ENCODE results near the gene ESYT2. TPM values are rescaled to one million over a fixed set of nuclear protein-coding genes. Genes with fewer than 3 reads are reported as not detected.
"Not testable (repeated sequence)": the region's sequence is repeated elsewhere in the genome, so short reads cannot be mapped to it uniquely, and the experiment has no call there.

ESYT2 gene, protein sequence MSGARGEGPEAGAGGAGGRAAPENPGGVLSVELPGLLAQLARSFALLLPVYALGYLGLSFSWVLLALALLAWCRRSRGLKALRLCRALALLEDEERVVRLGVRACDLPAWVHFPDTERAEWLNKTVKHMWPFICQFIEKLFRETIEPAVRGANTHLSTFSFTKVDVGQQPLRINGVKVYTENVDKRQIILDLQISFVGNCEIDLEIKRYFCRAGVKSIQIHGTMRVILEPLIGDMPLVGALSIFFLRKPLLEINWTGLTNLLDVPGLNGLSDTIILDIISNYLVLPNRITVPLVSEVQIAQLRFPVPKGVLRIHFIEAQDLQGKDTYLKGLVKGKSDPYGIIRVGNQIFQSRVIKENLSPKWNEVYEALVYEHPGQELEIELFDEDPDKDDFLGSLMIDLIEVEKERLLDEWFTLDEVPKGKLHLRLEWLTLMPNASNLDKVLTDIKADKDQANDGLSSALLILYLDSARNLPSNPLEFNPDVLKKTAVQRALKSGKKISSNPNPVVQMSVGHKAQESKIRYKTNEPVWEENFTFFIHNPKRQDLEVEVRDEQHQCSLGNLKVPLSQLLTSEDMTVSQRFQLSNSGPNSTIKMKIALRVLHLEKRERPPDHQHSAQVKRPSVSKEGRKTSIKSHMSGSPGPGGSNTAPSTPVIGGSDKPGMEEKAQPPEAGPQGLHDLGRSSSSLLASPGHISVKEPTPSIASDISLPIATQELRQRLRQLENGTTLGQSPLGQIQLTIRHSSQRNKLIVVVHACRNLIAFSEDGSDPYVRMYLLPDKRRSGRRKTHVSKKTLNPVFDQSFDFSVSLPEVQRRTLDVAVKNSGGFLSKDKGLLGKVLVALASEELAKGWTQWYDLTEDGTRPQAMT
- 10 to 100 TPM; 54.4 to 73.3 TPM for total RNA-seq

DNA sequence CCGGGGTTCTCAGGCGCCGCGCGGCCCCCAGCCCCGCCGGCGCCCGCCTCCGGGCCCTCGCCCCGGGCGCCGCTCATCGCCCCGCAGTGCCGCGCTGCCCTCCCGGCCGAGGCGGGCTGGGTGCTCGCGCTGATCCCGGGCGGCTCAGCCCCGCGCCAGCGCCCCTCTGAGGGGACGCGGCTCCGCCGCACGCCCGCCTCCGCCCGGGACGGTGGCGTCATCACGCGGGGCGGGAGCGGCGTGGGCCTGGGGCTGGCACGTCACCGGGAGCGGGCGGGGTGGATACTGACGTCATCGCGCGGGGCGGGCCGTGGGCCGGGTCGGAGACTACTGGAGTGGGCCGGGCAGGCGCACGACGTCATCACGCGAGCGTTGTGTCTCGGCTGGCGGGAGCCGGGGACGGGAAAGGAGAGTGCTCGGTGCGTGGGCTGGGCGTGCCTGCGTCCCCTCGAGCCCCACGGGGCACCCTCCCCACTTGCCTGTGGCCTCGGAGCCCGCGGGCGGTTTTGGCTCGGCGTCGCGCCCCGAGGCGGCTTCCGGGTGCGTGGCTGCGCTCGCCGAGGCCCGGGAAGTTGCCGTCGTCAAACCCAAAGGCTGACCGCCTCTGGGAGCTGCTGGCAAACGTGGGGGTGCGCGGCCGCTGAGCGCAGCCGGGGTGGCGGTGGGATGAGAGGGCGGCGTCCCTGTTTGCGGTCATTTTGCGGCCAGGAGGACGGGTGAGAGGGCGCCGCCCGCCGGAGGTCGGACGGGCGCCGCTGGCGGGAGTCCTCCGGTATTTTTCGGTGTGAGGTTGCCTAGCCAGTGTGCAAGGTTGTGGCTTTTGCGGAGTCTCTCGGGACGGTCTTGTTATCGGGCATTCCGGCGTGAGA lies at the start of gene ESYT2:
TSS of gene ESYT2 (minus strand) at position 168 of the 869 bp plus-strand sequence. CDS start at position 77, 91 bp downstream.
- peak; percentile 88 to 90 for ATAC-seq
- H3K27ac Mint-ChIP-seq = peak within 1 kb of the TSS; percentile 80 to 87
- H3K9me3 Mint-ChIP-seq = no peaks in the 10 kb centered on the region
- H3K36me3 Mint-ChIP-seq = peaks cover 11 to 13% of the 10 kb centered on the region in 2 donors
- peak; percentile 96 to 99 for DNase-seq (ENCODE audit: low spot score in 2 of 2)

DNA sequence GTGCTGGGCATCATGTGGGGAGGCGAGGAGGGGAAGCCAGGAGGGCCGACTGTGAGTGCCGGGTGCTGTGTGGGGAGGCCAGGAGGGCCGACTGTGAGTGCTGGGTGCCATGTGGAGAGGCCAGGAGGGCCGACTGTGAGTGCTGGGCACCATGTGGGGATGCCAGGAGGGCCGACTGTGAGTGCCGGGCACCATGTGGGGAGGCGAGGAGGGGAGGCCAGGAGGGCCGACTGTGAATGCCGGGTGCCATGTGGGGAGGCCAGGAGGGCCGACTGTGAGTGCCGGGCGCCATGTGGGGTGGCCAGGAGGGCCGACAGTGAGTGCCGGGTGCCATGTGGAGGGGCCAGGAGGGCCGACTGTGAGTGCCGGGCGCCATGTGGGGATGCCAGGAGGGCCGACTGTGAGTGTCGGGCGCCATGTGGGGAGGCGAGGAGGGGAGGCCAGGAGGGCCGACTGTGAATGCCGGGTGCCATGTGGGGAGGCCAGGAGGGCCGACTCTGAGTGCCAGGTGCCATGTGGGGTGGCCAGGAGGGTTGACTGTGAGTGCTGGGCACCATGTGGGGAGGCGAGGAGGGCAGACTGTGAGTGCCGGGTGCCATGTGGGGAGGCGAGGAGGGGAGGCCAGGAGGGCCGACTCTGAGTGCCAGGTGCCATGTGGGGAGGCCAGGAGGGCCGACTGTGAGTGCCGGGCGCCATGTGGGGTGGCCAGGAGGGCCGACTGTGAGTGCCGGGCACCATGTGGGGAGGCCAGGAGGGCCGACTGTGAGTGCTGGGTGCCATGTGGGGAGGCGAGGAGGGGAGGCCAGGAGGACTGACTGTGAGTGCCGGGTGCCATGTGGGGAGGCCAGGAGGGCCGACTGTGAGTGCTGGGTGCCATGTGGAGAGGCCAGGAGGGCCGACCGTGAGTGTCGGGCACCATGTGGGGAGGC lies 49.1 kb upstream of the ESYT2 start:
- not testable (repeated sequence) for ATAC-seq; DNase-seq (ENCODE audit: low spot score in 2 of 2); H3K27ac Mint-ChIP-seq; H3K9me3 Mint-ChIP-seq
- peaks cover 0 to 11% of the 10 kb centered on the region in 2 donors for H3K36me3 Mint-ChIP-seq

DNA sequence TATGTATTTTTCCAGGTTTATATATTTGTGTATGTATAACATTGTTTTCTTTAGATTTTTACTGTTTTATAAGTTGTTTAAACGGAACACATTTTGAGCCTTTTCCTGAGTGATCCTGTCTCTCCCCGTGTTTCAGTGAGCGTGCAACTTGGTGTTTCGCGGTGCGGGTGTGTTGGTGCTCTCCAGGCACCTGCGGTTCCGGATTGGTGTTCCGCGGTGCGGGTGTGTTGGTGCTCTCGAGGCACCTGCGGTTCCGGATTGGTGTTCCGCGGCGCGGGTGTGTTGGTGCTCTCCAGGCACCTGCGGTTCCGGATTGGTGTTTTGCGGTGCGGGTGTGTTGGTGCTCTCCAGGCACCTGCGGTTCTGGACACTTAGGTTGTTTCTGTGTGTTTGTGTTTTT lies 47.7 kb upstream of the ESYT2 start:
- no peaks in the 10 kb centered on the region for H3K9me3 Mint-ChIP-seq
- ATAC-seq (no peak), DNase-seq (ENCODE audit: low spot score in 2 of 2) (no peak)
- no peak overlapping the region for H3K27ac Mint-ChIP-seq
- peaks cover under 1 to 11% of the 10 kb centered on the region in 2 donors for H3K36me3 Mint-ChIP-seq

- Mint-ChIP-seq H3K27ac (no peak overlapping the region), H3K36me3 (peaks cover 5 to 20% of the 10 kb centered on the region in 2 donors), H3K9me3 (no peaks in the 10 kb centered on the region)
- DNase-seq (ENCODE audit: low spot score in 2 of 2) (no peak), ATAC-seq (no peak)
These were observed 40.6 kb upstream of the ESYT2 start for GRCh38 chr7:158869876-158870275.

- Mint-ChIP-seq H3K36me3 (peaks cover 5 to 28% of the 10 kb centered on the region in 2 donors), H3K9me3 (no peaks in the 10 kb centered on the region), H3K27ac (peak overlapping the region in 1 of 2 donors; percentile 3)
- ATAC-seq (no peak), DNase-seq (ENCODE audit: low spot score in 2 of 2) (no peak)
These were observed 39.6 kb upstream of the ESYT2 start for GRCh38 chr7:158868764-158869410.

GRCh38 chr7:158867214-158867984 lies 38.1 kb upstream of the ESYT2 start:
- DNase-seq (ENCODE audit: low spot score in 2 of 2) (no peak), ATAC-seq (no peak)
- Mint-ChIP-seq H3K36me3 (peaks cover 5 to 36% of the 10 kb centered on the region in 2 donors), H3K27ac (peak overlapping the region in 1 of 2 donors; percentile 22), H3K9me3 (no peaks in the 10 kb centered on the region)

GRCh38 chr7:158865977-158866376 lies 36.7 kb upstream of the ESYT2 start:
- H3K36me3 Mint-ChIP-seq = peaks cover 3 to 32% of the 10 kb centered on the region in 2 donors
- H3K9me3 Mint-ChIP-seq = no peaks in the 10 kb centered on the region
- ATAC-seq = no peak
- no peak for DNase-seq (ENCODE audit: low spot score in 2 of 2)
- H3K27ac Mint-ChIP-seq = no peak overlapping the region

DNA sequence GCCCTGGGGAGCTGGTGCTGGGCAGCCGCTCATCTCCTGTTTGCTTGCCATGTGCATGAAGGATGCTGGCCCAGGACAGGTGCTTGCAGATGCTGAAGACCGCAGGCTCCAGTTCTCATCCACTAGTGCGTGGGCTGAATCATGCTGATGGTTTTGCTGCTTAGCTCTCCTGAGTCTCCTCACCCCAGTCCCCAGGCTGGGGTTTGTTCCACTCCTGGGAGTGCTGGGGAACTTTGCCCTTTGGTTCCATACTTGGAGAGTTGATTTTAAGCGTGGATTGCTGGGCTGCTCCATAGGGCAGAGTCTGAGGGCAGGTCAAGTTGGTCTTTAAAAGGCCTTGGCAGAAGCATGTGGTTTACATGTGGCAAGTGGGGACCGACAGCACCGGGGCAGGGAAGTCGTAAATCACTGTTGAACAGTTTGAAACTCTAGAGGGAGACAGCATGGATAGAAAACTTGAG lies 36.2 kb upstream of the ESYT2 start:
- H3K9me3 Mint-ChIP-seq = no peaks in the 10 kb centered on the region
- H3K27ac Mint-ChIP-seq = peak overlapping the region in 1 of 2 donors; percentile 78
- DNase-seq (ENCODE audit: low spot score in 2 of 2) (no peak), ATAC-seq (no peak)
- H3K36me3 Mint-ChIP-seq = peaks cover 0 to 29% of the 10 kb centered on the region in 2 donors

DNA sequence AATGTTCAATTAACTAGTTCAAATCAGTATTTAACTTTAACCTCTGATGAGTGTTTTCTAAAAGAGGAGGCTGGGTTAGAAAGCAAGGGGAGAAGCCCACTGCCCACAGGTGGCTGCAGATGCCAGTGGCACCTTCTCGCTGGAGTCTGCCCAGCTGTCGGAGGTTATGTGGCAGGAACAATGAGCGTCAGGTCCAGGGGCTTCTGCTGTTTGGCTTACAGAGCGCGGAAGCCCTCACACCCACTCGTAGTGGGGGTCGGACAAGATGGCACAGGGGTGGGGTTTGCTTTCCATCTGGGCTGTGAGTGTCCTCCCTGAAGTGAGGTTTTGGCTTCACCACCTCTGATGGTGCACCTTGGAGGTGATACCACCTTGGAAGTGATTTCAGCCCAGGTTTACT lies 35.5 kb upstream of the ESYT2 start:
- ATAC-seq (no peak), DNase-seq (ENCODE audit: low spot score in 2 of 2) (no peak)
- peaks cover 0 to 29% of the 10 kb centered on the region in 2 donors for H3K36me3 Mint-ChIP-seq
- H3K9me3 Mint-ChIP-seq = no peaks in the 10 kb centered on the region
- peak overlapping the region; percentile 92 to 95 for H3K27ac Mint-ChIP-seq

GRCh38 chr7:158864507-158864820 lies 35.2 kb upstream of the ESYT2 start:
- ATAC-seq (no peak), DNase-seq (ENCODE audit: low spot score in 2 of 2) (no peak)
- Mint-ChIP-seq H3K27ac (peak overlapping the region; percentile 92 to 95), H3K9me3 (no peaks in the 10 kb centered on the region), H3K36me3 (peaks cover 0 to 29% of the 10 kb centered on the region in 2 donors)

GRCh38 chr7:158863611-158864506 lies 34.5 kb upstream of the ESYT2 start:
- no peaks in the 10 kb centered on the region for H3K9me3 Mint-ChIP-seq
- H3K36me3 Mint-ChIP-seq = peaks cover 0 to 29% of the 10 kb centered on the region in 2 donors
- peak; percentile 74 to 88 for ATAC-seq

DNA sequence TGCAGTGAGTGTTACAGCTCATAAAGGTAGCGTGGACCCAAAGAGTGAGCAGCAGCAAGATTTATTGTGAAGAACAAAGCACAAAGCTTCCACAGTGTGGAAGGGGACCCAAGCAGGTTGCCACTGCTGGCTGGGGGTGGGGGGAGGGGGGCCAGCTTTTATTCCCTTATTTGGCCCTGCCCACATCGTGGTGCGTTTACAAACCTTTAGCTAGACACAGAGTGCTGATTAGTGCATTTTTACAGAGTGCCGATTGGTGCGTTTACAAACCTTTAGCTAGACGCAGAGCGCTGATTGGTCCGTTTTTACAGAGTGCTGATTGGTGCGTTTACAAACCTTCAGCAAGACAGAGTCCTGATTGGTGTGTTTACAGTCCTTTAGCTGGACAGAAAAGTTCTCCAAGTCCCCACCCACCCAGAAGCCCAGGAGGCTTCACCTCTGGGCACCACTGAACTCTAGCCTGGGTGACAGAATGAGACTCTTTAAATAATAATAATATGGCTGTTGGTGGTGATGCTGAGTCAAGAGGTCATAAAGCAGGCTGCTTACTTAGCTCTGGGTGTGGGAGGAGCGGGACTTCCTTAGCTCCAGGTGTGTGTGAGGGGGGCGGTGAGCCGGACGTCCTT lies 33.8 kb upstream of the ESYT2 start:
- H3K36me3 Mint-ChIP-seq = peaks cover 2 to 29% of the 10 kb centered on the region in 2 donors
- DNase-seq (ENCODE audit: low spot score in 2 of 2) (peak in 1 of 2 donors; percentile 46), ATAC-seq (peak; percentile 50 to 67)
- not testable (repeated sequence) for H3K9me3 Mint-ChIP-seq
- peak overlapping the region; percentile 73 to 92 for H3K27ac Mint-ChIP-seq

More at GRCh38 chr7:158863611-158864506, 34.5 kb upstream of the ESYT2 start:
- DNase-seq (ENCODE audit: low spot score in 2 of 2) = peak in 1 of 2 donors; percentile 38
- H3K27ac Mint-ChIP-seq = peak overlapping the region; percentile 92 to 95

Data from activated naive CD4-positive, alpha-beta T cell treated with anti-CD3 and anti-CD28 coated beads, Interleukin-2, amount 50 U/mL, for 72 hours (primary cell).